Liver (tissue), 9 donors: ENCODE results near the gene RELCH. TPM values are rescaled to one million over a fixed set of nuclear protein-coding genes. Genes with fewer than 3 reads are reported as not detected.

ENCODE experiments used
- DNase-seq: peaks from one replicate; pipeline ENCODE4 v3.0.0-alpha.2; 2017; ENCODE audit warnings: low spot score
- H3K27ac ChIP-seq, 2 donors: one replicate each; pipeline ENCODE4 v1.7.0; 2013; ENCODE audit warnings: inconsistent platforms in 2 of 2, low read length in 2 of 2, control low read depth in 1 of 2, low read depth in 1 of 2, mild to moderate bottlenecking in 1 of 2
- H3K27me3 ChIP-seq, 4 donors: one replicate each; pipeline versions ENCODE4 v1.6.1 to v1.7.0; 2013; ENCODE audit warnings: low read length in 3 of 4, inconsistent platforms in 1 of 4, mild to moderate bottlenecking in 1 of 4, moderate library complexity in 1 of 4; ENCODE audit not compliant: control insufficient read depth in 4 of 4, insufficient read depth in 4 of 4
- H3K36me3 ChIP-seq, 4 donors: one replicate each; pipeline versions ENCODE4 v1.6.1 to v1.7.0; 2013; ENCODE audit warnings: low read length in 3 of 4, mild to moderate bottlenecking in 3 of 4, low read depth in 1 of 4, moderate library complexity in 1 of 4; ENCODE audit not compliant: control insufficient read depth in 4 of 4, insufficient read depth in 3 of 4
- H3K4me1 ChIP-seq, 4 donors: one replicate each; pipeline versions ENCODE4 v1.6.1 to v1.7.0; 2013; ENCODE audit warnings: low read length in 3 of 4, mild to moderate bottlenecking in 3 of 4, moderate library complexity in 1 of 4; ENCODE audit not compliant: control insufficient read depth in 4 of 4, insufficient read depth in 4 of 4
- H3K4me3 ChIP-seq, 3 donors: one replicate each; pipeline versions ENCODE4 v1.6.1 to v1.7.0; 2013; ENCODE audit warnings: low read length in 3 of 3, control low read depth in 1 of 3, low read depth in 1 of 3, mild to moderate bottlenecking in 1 of 3
- H3K9ac ChIP-seq, 2 donors: one replicate each; pipeline ENCODE4 v1.7.0; 2013; ENCODE audit warnings: low read length in 2 of 2, mild to moderate bottlenecking in 2 of 2, moderate library complexity in 2 of 2, control low read depth in 1 of 2, low read depth in 1 of 2
- H3K9me3 ChIP-seq, 4 donors: one replicate each; pipeline versions ENCODE4 v1.6.1 to v1.7.0; 2013; ENCODE audit warnings: low read length in 3 of 4; ENCODE audit not compliant: control insufficient read depth in 4 of 4
- CTCF ChIP-seq: fragments of 150-350 bp; IDR thresholded peaks from 2 replicates; pipeline ENCODE4 v1.5.1; 2017; ENCODE audit warnings: improper control_type of control experiment, low read depth, low read length; ENCODE audit not compliant: missing input control
- EGR1 ChIP-seq, 2 donors: IDR thresholded peaks; 2 replicates each; pipeline ENCODE4 v1.6.1; 2016 to 2018; ENCODE audit warnings: antibody characterized with exemption in 2 of 2, low read depth in 2 of 2
- FOXA1 ChIP-seq: IDR thresholded peaks from 2 replicates; pipeline ENCODE4 v1.6.1; 2016; ENCODE audit warnings: antibody characterized with exemption
- FOXA2 ChIP-seq: IDR thresholded peaks from 2 replicates; pipeline ENCODE4 v1.6.1; 2016; ENCODE audit warnings: antibody characterized with exemption
- GABPA ChIP-seq, 2 donors: IDR thresholded peaks in 1 of 2; conservative IDR thresholded peaks in 1 of 2; 2 replicates each; pipeline ENCODE4 v1.6.1; 2016; ENCODE audit warnings: antibody characterized with exemption in 2 of 2, mild to moderate bottlenecking in 1 of 2, moderate library complexity in 1 of 2
- HNF4A ChIP-seq, 2 donors: conservative IDR thresholded peaks; 2 replicates each; pipeline ENCODE4 v1.6.1; 2016; ENCODE audit warnings: antibody characterized with exemption in 2 of 2, mild to moderate bottlenecking in 2 of 2
- JUND ChIP-seq, 2 donors: IDR thresholded peaks; 2 replicates each; pipeline ENCODE4 v1.6.1; 2016; ENCODE audit warnings: antibody characterized with exemption in 2 of 2
- NR2F2 ChIP-seq: IDR thresholded peaks from 2 replicates; pipeline ENCODE4 v1.6.1; 2016; ENCODE audit warnings: antibody characterized with exemption
- RAD21 ChIP-seq, 2 donors: IDR thresholded peaks; 2 replicates each; pipeline ENCODE4 v1.6.1; 2016; ENCODE audit warnings: antibody characterized with exemption in 2 of 2, mild to moderate bottlenecking in 2 of 2
- REST ChIP-seq: IDR thresholded peaks from 2 replicates; pipeline ENCODE4 v1.6.1; 2016; ENCODE audit warnings: antibody characterized with exemption, mild to moderate bottlenecking
- RXRA ChIP-seq, 2 donors: IDR thresholded peaks; 2 replicates each; pipeline ENCODE4 v1.6.1; 2017 to 2018; ENCODE audit warnings: antibody characterized with exemption in 2 of 2, mild to moderate bottlenecking in 1 of 2
- SP1 ChIP-seq: IDR thresholded peaks from 2 replicates; pipeline ENCODE4 v1.6.1; 2018; ENCODE audit warnings: antibody characterized with exemption, mild to moderate bottlenecking
- TAF1 ChIP-seq: conservative IDR thresholded peaks from 2 replicates; pipeline ENCODE4 v1.6.1; 2016; ENCODE audit warnings: antibody characterized with exemption, mild to moderate bottlenecking
- YY1 ChIP-seq: IDR thresholded peaks from 2 replicates; pipeline ENCODE4 v1.6.1; 2016; ENCODE audit warnings: antibody characterized with exemption, mild to moderate bottlenecking
- ZBTB33 ChIP-seq: IDR thresholded peaks from 2 replicates; pipeline ENCODE4 v1.6.1; 2016; ENCODE audit warnings: antibody characterized with exemption
- WGBS: extraction: QIAGEN DNeasy Blood & Tissue Kit; methylation state at CpG from one replicate; pipeline ENCODE4 v1.1.7; 2013; 5-methylcytosine and 5-hydroxymethylcytosine counted together
- polyA plus RNA-seq, 2 donors: library from polyadenylated mRNA; stranded (reverse) in 1 of 2; unstranded in 1 of 2; fragments of 200-250 nt in 1 of 2; fragments of >200 nt in 1 of 2; fragmentation: Nextera tagmentation in 1 of 2; extraction: Ambion mirVana in 1 of 2; gene quantifications; one replicate each; pipeline versions ENCODE4 v1.2.1 to v1.2.3, GENCODE V29; 2013 to 2015
- total RNA-seq, 2 donors: library from RNA; depleted of rRNA; stranded (reverse); fragments of >200 nt; gene quantifications; one replicate each; pipeline ENCODE4 v1.2.3, GENCODE V29; 2014
- TF ChIP-seq, protein P1 (sequence below): IDR thresholded peaks from 2 replicates; pipeline ENCODE4 v1.6.1; 2016; ENCODE audit warnings: antibody characterized with exemption
- TF ChIP-seq, protein P2 (sequence below): IDR thresholded peaks from 2 replicates; pipeline ENCODE4 v1.6.1; 2016; ENCODE audit warnings: antibody characterized with exemption
- donor health status: healthy.
- donor health status: healthy.
- donor health status: healthy.
- donor health status: healthy.
- donor health status: healthy.

RELCH gene
- total and polyA plus RNA-seq, 4 donors: 4.3 to 21.7 (median 11.0) TPM

DNA sequence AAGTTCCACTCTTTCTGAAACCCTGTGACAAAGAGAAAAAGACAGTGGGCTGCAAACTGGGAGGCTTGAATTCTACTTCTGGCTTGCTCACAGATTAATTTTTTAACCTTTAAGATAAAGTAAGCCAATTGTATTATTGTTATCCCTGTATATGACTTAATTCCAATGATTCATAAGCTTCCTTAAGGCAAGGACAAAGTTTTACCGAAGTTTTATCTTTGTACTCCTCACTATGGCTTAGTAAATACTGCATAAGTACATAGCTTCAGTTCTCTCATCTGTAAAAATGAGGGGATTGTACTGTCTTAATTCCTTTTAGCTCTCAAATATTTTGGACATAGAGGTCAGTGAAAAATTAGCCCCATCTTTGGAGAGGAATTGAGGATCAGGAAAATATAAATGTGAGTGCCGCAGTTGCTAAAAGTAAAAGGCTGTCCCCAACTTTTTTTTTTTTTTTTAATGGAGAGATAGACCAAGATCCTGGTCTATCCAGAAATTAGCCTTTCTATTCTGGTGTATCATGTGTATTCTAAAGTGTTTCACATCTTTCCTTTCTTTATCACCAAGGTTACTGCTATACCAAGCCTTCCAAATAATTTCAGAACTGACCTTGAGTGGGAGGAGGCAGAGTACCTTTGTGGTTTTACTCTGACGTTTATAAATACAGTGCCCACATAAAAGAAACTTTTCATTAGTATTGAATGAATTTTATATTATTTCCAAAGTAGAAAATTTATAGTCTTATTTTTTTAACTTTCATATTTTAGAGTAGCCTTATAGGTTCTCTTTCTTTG lies 13.3 kb downstream of the RELCH start:
- Histone ChIP-seq H3K9me3 (no peaks in the 10 kb centered on the region), H3K36me3 (no peaks in the 10 kb centered on the region), H3K4me3 (no peak overlapping the region), H3K4me1 (peaks cover 0 to 2% (median 0%) of the 10 kb centered on the region in 4 donors), H3K9ac (no peak overlapping the region), H3K27ac (no peak overlapping the region), H3K27me3 (no peaks in the 10 kb centered on the region)
- no peak for TF ChIP-seq GABPA (IDR thresholded peaks at IDR 0.05 in 1 of 2, conservative IDR thresholded peaks at IDR 0.05 in 1 of 2)
- TF ChIP-seq, protein P1, sequence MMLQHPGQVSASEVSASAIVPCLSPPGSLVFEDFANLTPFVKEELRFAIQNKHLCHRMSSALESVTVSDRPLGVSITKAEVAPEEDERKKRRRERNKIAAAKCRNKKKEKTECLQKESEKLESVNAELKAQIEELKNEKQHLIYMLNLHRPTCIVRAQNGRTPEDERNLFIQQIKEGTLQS: no peak
- TF ChIP-seq, protein P2, sequence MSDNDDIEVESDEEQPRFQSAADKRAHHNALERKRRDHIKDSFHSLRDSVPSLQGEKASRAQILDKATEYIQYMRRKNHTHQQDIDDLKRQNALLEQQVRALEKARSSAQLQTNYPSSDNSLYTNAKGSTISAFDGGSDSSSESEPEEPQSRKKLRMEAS: no peak
- no peak for TF ChIP-seq ZBTB33
- TF ChIP-seq SP1: no peak
- TF ChIP-seq CTCF: no peak
- no peak for TF ChIP-seq RXRA (IDR thresholded peaks at IDR 0.05)
- no peak for DNase-seq
- WGBS: 64% methylated on average over 3 of the region's 3 CpGs

GRCh38 chr18:62201870-62202269 lies 14.8 kb downstream of the RELCH start:
- no peak overlapping the region for H3K27ac ChIP-seq
- no peaks in the 10 kb centered on the region for H3K36me3 ChIP-seq
- no peak overlapping the region for H3K4me3 ChIP-seq
- H3K4me1 ChIP-seq: peaks cover 0 to 2% (median 0%) of the 10 kb centered on the region in 4 donors
- no peaks in the 10 kb centered on the region for H3K27me3 ChIP-seq
- no peak for DNase-seq
- no peaks in the 10 kb centered on the region for H3K9me3 ChIP-seq
- 42% methylated on average over 1 of the region's 1 CpG for WGBS
- H3K9ac ChIP-seq: no peak overlapping the region
- no peak for TF ChIP-seq HNF4A (conservative IDR thresholded peaks at IDR 0.05)
- no peak for TF ChIP-seq NR2F2
- no peak for TF ChIP-seq GABPA (IDR thresholded peaks at IDR 0.05 in 1 of 2, conservative IDR thresholded peaks at IDR 0.05 in 1 of 2)
- TF ChIP-seq JUND (IDR thresholded peaks at IDR 0.05): no peak
- no peak for TF ChIP-seq FOXA1
- no peak for TF ChIP-seq CTCF
- TF ChIP-seq, protein P2: no peak
- TF ChIP-seq FOXA2: no peak
- TF ChIP-seq, protein P1: no peak
- TF ChIP-seq ZBTB33: no peak
- no peak for TF ChIP-seq YY1
- no peak for TF ChIP-seq TAF1
- TF ChIP-seq SP1: no peak
- TF ChIP-seq REST: no peak
- no peak for TF ChIP-seq EGR1 (IDR thresholded peaks at IDR 0.05; ENCODE audit: low read depth in 2 of 2)
- no peak for TF ChIP-seq RXRA (IDR thresholded peaks at IDR 0.05)
- TF ChIP-seq RAD21 (IDR thresholded peaks at IDR 0.05): no peak
